Mesenchymal stem cell (in vitro differentiated cells and primary cell): Measurements from ENCODE around the gene HAS3.
A peak's percentile ranks its signal among the peaks of the same experiment; 100 is the strongest.

Source experiments
- DNase-seq: peaks from one replicate; pipeline ENCODE4 v3.0.0-alpha.2; 2013
- H2AFZ ChIP-seq: one replicate; pipeline ENCODE4 v1.6.1; 2013; ENCODE audit warnings: low read depth, mild to moderate bottlenecking, control low read depth, inconsistent platforms, low read length, moderate library complexity
- H2AK5ac ChIP-seq: 2 replicates; pipeline ENCODE4 v1.6.1; 2013; ENCODE audit warnings: low read length, moderate library complexity, mild to moderate bottlenecking, inconsistent platforms; ENCODE audit not compliant: severe bottlenecking
- H2BK120ac ChIP-seq: one replicate; pipeline ENCODE4 v1.6.1; 2013; ENCODE audit warnings: low read depth, mild to moderate bottlenecking, inconsistent platforms, low read length, moderate library complexity
- H2BK12ac ChIP-seq, 2 experiments: one replicate each; pipeline ENCODE4 v1.6.1; 2013; ENCODE audit warnings: inconsistent platforms in 2 of 2, low read length in 2 of 2, mild to moderate bottlenecking in 2 of 2, moderate library complexity in 2 of 2, control low read depth in 1 of 2
- H2BK15ac ChIP-seq: one replicate; pipeline ENCODE4 v1.6.1; 2013; ENCODE audit warnings: mild to moderate bottlenecking, low read depth, inconsistent platforms; ENCODE audit not compliant: poor library complexity, severe bottlenecking
- H2BK5ac ChIP-seq: 2 replicates; pipeline ENCODE4 v1.6.1; 2013; ENCODE audit warnings: low read depth, mild to moderate bottlenecking, low read length, control low read depth, inconsistent platforms; ENCODE audit not compliant: poor library complexity, severe bottlenecking
- H3K14ac ChIP-seq, 2 experiments: one replicate each; pipeline ENCODE4 v1.6.1; 2013; ENCODE audit warnings: inconsistent platforms in 2 of 2, low read length in 2 of 2, control low read depth in 1 of 2, mild to moderate bottlenecking in 1 of 2, moderate library complexity in 1 of 2
- H3K18ac ChIP-seq, 2 experiments: one replicate each; pipeline ENCODE4 v1.6.1; 2013; ENCODE audit warnings: inconsistent platforms in 2 of 2, low read length in 2 of 2, control low read depth in 1 of 2, low read depth in 1 of 2, mild to moderate bottlenecking in 1 of 2
- H3K23ac ChIP-seq, 2 experiments: one replicate each; pipeline ENCODE4 v1.6.1; 2013; ENCODE audit warnings: inconsistent platforms in 2 of 2, low read length in 2 of 2, mild to moderate bottlenecking in 2 of 2, moderate library complexity in 2 of 2, control low read depth in 1 of 2
- H3K27ac ChIP-seq: 2 replicates; pipeline ENCODE4 v1.5.1; 2013; ENCODE audit warnings: mild to moderate bottlenecking, moderate library complexity, low read length, control low read depth, inconsistent platforms; ENCODE audit not compliant: poor library complexity, severe bottlenecking
- H3K27me3 ChIP-seq, 2 experiments: 2 replicates each; pipeline versions ENCODE4 v1.6.1 to v1.7.0; 2013; ENCODE audit warnings: low read length in 2 of 2, mild to moderate bottlenecking in 2 of 2, moderate library complexity in 2 of 2, control low read depth in 1 of 2, inconsistent platforms in 1 of 2; ENCODE audit not compliant: control insufficient read depth in 1 of 2, insufficient read depth in 1 of 2
- H3K36me3 ChIP-seq, 2 experiments: 2 replicates each; pipeline versions ENCODE4 v1.6.1 to v1.7.0; 2013; ENCODE audit warnings: low read length in 2 of 2, control low read depth in 1 of 2, inconsistent platforms in 1 of 2, low read depth in 1 of 2, mild to moderate bottlenecking in 1 of 2; ENCODE audit not compliant: insufficient read depth in 2 of 2, control insufficient read depth in 1 of 2
- H3K4ac ChIP-seq, 2 experiments: one replicate each; pipeline ENCODE4 v1.6.1; 2013; ENCODE audit warnings: inconsistent platforms in 2 of 2, low read length in 2 of 2, mild to moderate bottlenecking in 2 of 2, moderate library complexity in 2 of 2, control low read depth in 1 of 2, low read depth in 1 of 2
- H3K4me1 ChIP-seq: 2 replicates; pipeline ENCODE4 v1.6.1; 2013; ENCODE audit warnings: low read depth, low read length, control low read depth; ENCODE audit not compliant: control insufficient read depth, insufficient read depth
- H3K4me2 ChIP-seq: 2 replicates; pipeline ENCODE4 v1.6.1; 2013; ENCODE audit warnings: low read length, mild to moderate bottlenecking, inconsistent platforms; ENCODE audit not compliant: poor library complexity, severe bottlenecking
- H3K4me3 ChIP-seq, 2 experiments: 2 replicates each; pipeline versions ENCODE4 v1.5.1 to v1.7.0; 2013; ENCODE audit warnings: low read length in 2 of 2, mild to moderate bottlenecking in 2 of 2, control low read depth in 1 of 2, low read depth in 1 of 2; ENCODE audit not compliant: insufficient read depth in 1 of 2
- H3K79me1 ChIP-seq: replicated peaks from 2 replicates; pipeline ENCODE4 v1.6.1; 2013; ENCODE audit warnings: mild to moderate bottlenecking, control low read depth, low read length, inconsistent platforms; ENCODE audit not compliant: poor library complexity, severe bottlenecking
- H3K9ac ChIP-seq: 2 replicates; pipeline ENCODE4 v1.7.0; 2013; ENCODE audit warnings: mild to moderate bottlenecking, low read length, moderate library complexity
- H3K9me3 ChIP-seq: 2 replicates; pipeline ENCODE4 v1.7.0; 2013; ENCODE audit warnings: mild to moderate bottlenecking, low read length; ENCODE audit not compliant: control insufficient read depth
- H4K8ac ChIP-seq: one replicate; pipeline ENCODE4 v1.6.1; 2013; ENCODE audit warnings: inconsistent platforms, mild to moderate bottlenecking, low read length, moderate library complexity
- H4K91ac ChIP-seq: one replicate; pipeline ENCODE4 v1.6.1; 2013; ENCODE audit warnings: mild to moderate bottlenecking, low read length, inconsistent platforms
- WGBS: methylation state at CpG from one replicate; pipeline ENCODE4 v1.1.7; 2013; ENCODE audit warnings: mixed read lengths; 5-methylcytosine and 5-hydroxymethylcytosine counted together

Gene HAS3

DNA sequence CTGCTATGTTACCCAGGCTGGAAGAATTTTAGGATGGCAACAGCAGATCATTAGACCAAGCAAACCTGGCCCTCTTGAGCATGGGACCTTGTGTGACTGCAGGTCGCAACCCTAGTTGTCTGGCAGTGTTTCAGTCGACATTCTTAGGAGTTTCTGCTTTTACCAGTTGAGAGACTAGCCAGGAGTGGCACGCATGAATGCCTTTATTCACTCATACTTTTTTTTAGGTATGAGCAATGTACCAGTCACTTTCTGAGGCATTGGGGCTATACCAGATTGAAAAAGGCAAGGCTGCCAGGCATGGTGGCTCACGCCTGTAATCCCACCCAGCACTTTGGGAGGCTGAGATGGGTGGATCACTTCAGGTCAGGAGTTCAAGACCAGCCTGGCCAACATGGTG lies 28.2 kb upstream of the HAS3 start:
- Histone ChIP-seq H2BK15ac (no peak overlapping the region), H3K4me2 (no peak overlapping the region), H3K36me3 (no peaks in the 10 kb centered on the region), H3K4me3 (no peak overlapping the region), H3K4ac (no peak overlapping the region), H4K8ac (no peak overlapping the region), H3K27ac (peak overlapping the region; percentile 73), H2AK5ac (no peak overlapping the region), H3K9me3 (no peaks in the 10 kb centered on the region), H3K79me1 (peaks cover 4% of the 10 kb centered on the region), H2BK12ac (no peak overlapping the region), H3K9ac (no peak overlapping the region), H2AFZ (no peak overlapping the region), H2BK5ac (no peak overlapping the region), H2BK120ac (no peak overlapping the region), H4K91ac (no peak overlapping the region), H3K27me3 (no peaks in the 10 kb centered on the region), H3K18ac (no peak overlapping the region), H3K14ac (no peak overlapping the region), H3K23ac (no peak overlapping the region), H3K4me1 (peaks cover 23% of the 10 kb centered on the region)
- no peak for DNase-seq
- 77% methylated on average over 4 of the region's 4 CpGs for WGBS

DNA sequence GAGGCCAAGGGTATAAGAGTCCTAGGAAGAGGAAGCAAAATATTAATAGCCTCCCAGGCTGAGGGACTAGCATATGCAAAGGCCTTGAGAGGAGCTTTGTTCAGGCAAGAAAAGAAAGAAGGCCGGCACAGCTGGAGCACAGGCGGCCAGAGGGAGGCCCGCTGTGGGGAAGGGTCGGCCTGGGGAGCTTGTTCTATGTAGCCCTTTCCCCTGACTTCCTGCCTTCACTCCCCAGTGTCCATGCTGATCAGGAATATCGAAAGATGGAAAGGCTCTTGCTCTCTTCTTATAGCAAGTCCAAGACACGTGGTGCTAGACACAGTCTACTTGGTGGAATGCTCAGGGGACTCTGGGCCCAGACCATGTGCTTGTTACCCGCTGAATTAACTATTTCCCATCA lies 27.4 kb upstream of the HAS3 start:
- H3K14ac ChIP-seq: no peak overlapping the region
- WGBS: 46% methylated on average over 7 of the region's 7 CpGs
- DNase-seq: no peak
- H3K9ac ChIP-seq: no peak overlapping the region
- no peak overlapping the region for H3K4ac ChIP-seq
- H2AFZ ChIP-seq: no peak overlapping the region
- H2BK12ac ChIP-seq: no peak overlapping the region
- no peaks in the 10 kb centered on the region for H3K36me3 ChIP-seq
- H4K91ac ChIP-seq: no peak overlapping the region
- H3K23ac ChIP-seq: peak overlapping the region in 1 of 2 experiments; percentile 40
- H3K4me1 ChIP-seq: peaks cover 21% of the 10 kb centered on the region
- no peak overlapping the region for H3K4me3 ChIP-seq
- peak overlapping the region; percentile 55 for H3K27ac ChIP-seq
- H3K79me1 ChIP-seq: peaks cover 4% of the 10 kb centered on the region
- H3K9me3 ChIP-seq: no peaks in the 10 kb centered on the region
- H3K18ac ChIP-seq: no peak overlapping the region
- H2AK5ac ChIP-seq: peak overlapping the region; percentile 79
- peak overlapping the region; percentile 51 for H2BK5ac ChIP-seq
- H4K8ac ChIP-seq: no peak overlapping the region
- H2BK120ac ChIP-seq: no peak overlapping the region
- H3K27me3 ChIP-seq: no peaks in the 10 kb centered on the region
- H3K4me2 ChIP-seq: no peak overlapping the region
- no peak overlapping the region for H2BK15ac ChIP-seq

DNA sequence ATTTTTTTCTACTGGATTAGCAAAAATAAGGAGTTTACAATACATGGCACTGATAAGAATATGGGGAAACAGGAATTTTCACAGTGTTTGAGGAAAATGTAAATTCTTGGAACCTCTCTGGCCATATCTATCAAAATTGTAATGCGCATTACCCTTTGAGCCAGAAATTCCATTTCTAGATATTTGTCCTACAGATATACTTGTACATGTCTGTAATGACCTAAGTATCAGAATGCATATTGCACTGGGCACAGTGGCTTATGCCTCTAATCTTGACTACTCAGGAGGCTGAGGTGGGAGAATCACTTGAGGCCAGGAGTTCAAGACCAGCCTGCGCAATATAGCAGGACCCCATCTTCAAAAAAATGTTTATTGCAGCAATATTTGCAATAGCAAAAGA lies 25.8 kb upstream of the HAS3 start:
- Histone ChIP-seq H4K91ac (no peak overlapping the region), H2AFZ (no peak overlapping the region), H2BK12ac (no peak overlapping the region), H3K9me3 (no peaks in the 10 kb centered on the region), H3K27me3 (no peaks in the 10 kb centered on the region), H3K79me1 (peaks cover 2% of the 10 kb centered on the region), H3K4me1 (peaks cover 19% of the 10 kb centered on the region), H2BK120ac (no peak overlapping the region), H3K9ac (no peak overlapping the region), H3K27ac (no peak overlapping the region), H3K36me3 (peaks cover 5 to 6% of the 10 kb centered on the region in 2 experiments), H2AK5ac (no peak overlapping the region), H3K23ac (no peak overlapping the region), H2BK15ac (no peak overlapping the region), H3K4me2 (no peak overlapping the region), H2BK5ac (no peak overlapping the region), H4K8ac (no peak overlapping the region), H3K18ac (no peak overlapping the region), H3K4ac (no peak overlapping the region), H3K14ac (no peak overlapping the region), H3K4me3 (no peak overlapping the region)
- WGBS: 100% methylated on average over 1 of the region's 2 CpGs
- no peak for DNase-seq

DNA sequence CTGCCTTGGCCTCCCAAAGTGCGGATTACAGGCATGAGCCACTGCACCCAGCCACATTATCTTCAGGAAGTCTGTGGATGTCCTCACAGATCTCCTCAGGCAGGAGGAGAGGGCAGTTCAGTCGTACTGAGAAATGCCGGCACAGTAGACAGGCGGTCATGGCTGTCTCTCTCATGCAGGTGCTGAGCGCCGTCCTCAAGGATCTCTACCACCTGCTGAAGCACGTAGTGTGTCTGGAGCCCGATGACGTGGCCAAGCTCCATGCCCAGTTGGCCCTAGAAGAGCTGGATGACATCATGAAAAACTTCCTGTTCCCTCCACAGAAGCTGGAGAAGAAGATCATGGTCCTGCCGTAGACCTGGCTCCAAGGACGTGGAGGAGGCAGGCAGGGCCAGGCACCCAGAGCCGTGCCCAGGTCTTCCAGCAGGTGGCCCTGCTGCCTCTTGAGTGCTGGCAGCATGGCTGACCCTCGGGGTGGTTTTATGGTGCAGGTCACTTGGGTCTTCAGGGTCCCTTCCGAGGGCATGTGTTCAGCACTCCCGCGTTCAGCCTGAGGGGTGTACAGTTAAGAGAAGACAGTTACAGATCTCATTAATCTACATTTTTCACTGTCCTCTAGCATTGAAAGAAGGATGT lies 22.0 kb upstream of the HAS3 start:
- no peak overlapping the region for H4K8ac ChIP-seq
- H3K23ac ChIP-seq: no peak overlapping the region
- H3K4me1 ChIP-seq: peaks cover 11% of the 10 kb centered on the region
- H2AK5ac ChIP-seq: peak overlapping the region; percentile 60
- no peak overlapping the region for H3K4me3 ChIP-seq
- H3K27ac ChIP-seq: no peak overlapping the region
- H2BK5ac ChIP-seq: no peak overlapping the region
- no peak overlapping the region for H3K4me2 ChIP-seq
- H3K18ac ChIP-seq: no peak overlapping the region
- no peak overlapping the region for H4K91ac ChIP-seq
- H3K27me3 ChIP-seq: no peaks in the 10 kb centered on the region
- no peak for DNase-seq
- no peak overlapping the region for H2AFZ ChIP-seq
- H2BK12ac ChIP-seq: no peak overlapping the region
- no peak overlapping the region for H2BK15ac ChIP-seq
- H3K36me3 ChIP-seq: peaks cover 8 to 12% of the 10 kb centered on the region in 2 experiments
- H3K9me3 ChIP-seq: no peaks in the 10 kb centered on the region
- H3K4ac ChIP-seq: no peak overlapping the region
- H3K9ac ChIP-seq: no peak overlapping the region
- 98% methylated on average over 13 of the region's 16 CpGs for WGBS
- no peak overlapping the region for H2BK120ac ChIP-seq
- H3K79me1 ChIP-seq: no peaks in the 10 kb centered on the region
- no peak overlapping the region for H3K14ac ChIP-seq
